ENCODE data around the gene BARD1.
A peak's percentile ranks its signal among the peaks of the same experiment; 100 is the strongest.

BARD1 gene

GRCh38 chr2:214808981-214809750 lies at the start of gene BARD1:
TSS of gene BARD1 (minus strand) at chr2:214809683. CDS start at chr2:214809569, 114 bp downstream.
- H3K4me3 ChIP-seq (replicated peaks in 1 of 2; ENCODE audit: low read depth in 2 of 2, low read length in 2 of 2): peak within 1 kb of the TSS; percentile 89 to 94
- peak; percentile 54 to 60 for DNase-seq (ENCODE audit: low read depth in 2 of 2)
- no peak for TF ChIP-seq CTCF (IDR thresholded peaks at IDR 0.05; ENCODE audit: low read depth, low read length)

GRCh38 chr2:214856137-214856536 lies 46.7 kb upstream of the BARD1 start:
- TF ChIP-seq CTCF (IDR thresholded peaks at IDR 0.05; ENCODE audit: low read depth, low read length): no peak
- H3K4me3 ChIP-seq (replicated peaks in 1 of 2; ENCODE audit: low read depth in 2 of 2, low read length in 2 of 2): no peak overlapping the region
- peak in 1 of 2 donors; percentile 22 for DNase-seq (ENCODE audit: low read depth in 2 of 2)

- no peak for TF ChIP-seq CTCF (IDR thresholded peaks at IDR 0.05; ENCODE audit: low read depth, low read length)
- DNase-seq (ENCODE audit: low read depth in 2 of 2): no peak
- no peak overlapping the region for H3K4me3 ChIP-seq (replicated peaks in 1 of 2; ENCODE audit: low read depth in 2 of 2, low read length in 2 of 2)
These were observed 44.4 kb upstream of the BARD1 start for GRCh38 chr2:214853906-214854305.

GRCh38 chr2:214843823-214844222 lies 34.3 kb upstream of the BARD1 start:
- no peak for TF ChIP-seq CTCF (IDR thresholded peaks at IDR 0.05; ENCODE audit: low read depth, low read length)
- no peak for DNase-seq (ENCODE audit: low read depth in 2 of 2)

GRCh38 chr2:214839464-214839863 lies 30.0 kb upstream of the BARD1 start:
- TF ChIP-seq CTCF (IDR thresholded peaks at IDR 0.05; ENCODE audit: low read depth, low read length): no peak

More at GRCh38 chr2:214843823-214844222, 34.3 kb upstream of the BARD1 start:
- no peak overlapping the region for H3K4me3 ChIP-seq (replicated peaks in 1 of 2; ENCODE audit: low read depth in 2 of 2, low read length in 2 of 2)

GRCh38 chr2:214837466-214837865 lies 28.0 kb upstream of the BARD1 start:
- DNase-seq (ENCODE audit: low read depth in 2 of 2): no peak
- H3K4me3 ChIP-seq (replicated peaks in 1 of 2; ENCODE audit: low read depth in 2 of 2, low read length in 2 of 2): no peak overlapping the region
- no peak for TF ChIP-seq CTCF (IDR thresholded peaks at IDR 0.05; ENCODE audit: low read depth, low read length)

More at GRCh38 chr2:214839464-214839863, 30.0 kb upstream of the BARD1 start:
- no peak overlapping the region for H3K4me3 ChIP-seq (replicated peaks in 1 of 2; ENCODE audit: low read depth in 2 of 2, low read length in 2 of 2)
- no peak for DNase-seq (ENCODE audit: low read depth in 2 of 2)
